Activated naive CD8-positive, alpha-beta T cell treated with anti-CD3 and anti-CD28 coated beads, Interleukin-2, amount 10 ng/mL, durations not matched to agents 7 days and 5 days (primary cell): ENCODE data around the gene TNRC6B. TPM values are rescaled to one million over a fixed set of nuclear protein-coding genes. Genes with fewer than 3 reads are reported as not detected.

Experiments used
- ATAC-seq: fragments of 150-1000 bp; cut with Tn5 transposase; one replicate; pipeline ENCODE4 v1.10.0; 2021; ENCODE audit warnings: low read depth, moderate library complexity
- POLR2A ChIA-PET: fragments of 350-600 bp; sonication (Branson Sonifier 250); formaldehyde crosslinking; loops from one replicate; lab custom pipeline; 2021; ENCODE audit warnings: antibody characterized with exemption; lab: Charles Lee
- DNase-seq: peaks from one replicate; pipeline ENCODE4 v3.0.0; 2021
- H3K27ac Mint-ChIP-seq: one replicate; pipeline ENCODE4 v1.8.0; 2022; ENCODE audit warnings: mild to moderate bottlenecking, mixed read lengths
- H3K27me3 Mint-ChIP-seq: one replicate; pipeline ENCODE4 v1.8.0; 2022; ENCODE audit warnings: mild to moderate bottlenecking, moderate library complexity, mixed read lengths
- H3K36me3 Mint-ChIP-seq: one replicate; pipeline ENCODE4 v1.8.0; 2021; ENCODE audit warnings: mild to moderate bottlenecking, mixed read lengths
- H3K4me1 Mint-ChIP-seq: one replicate; pipeline ENCODE4 v1.8.0; 2021; ENCODE audit warnings: mixed read lengths
- H3K4me3 Mint-ChIP-seq: one replicate; pipeline ENCODE4 v1.8.0; 2022; ENCODE audit warnings: mild to moderate bottlenecking, moderate library complexity, mixed read lengths
- H3K9me3 Mint-ChIP-seq: one replicate; pipeline ENCODE4 v1.8.0; 2021; ENCODE audit warnings: mixed read lengths
- total RNA-seq, 2 experiments: library from RNA; stranded (reverse); gene quantifications; one replicate each; pipeline ENCODE4 v1.2.3, GENCODE V29; 2021

Gene TNRC6B
- total RNA-seq, 2 experiments from 2014 or later, result 89.6 to 91.4 TPM

GRCh38 chr22:40231618-40232313, 54.0 kb downstream of the TNRC6B start:
- Mint-ChIP-seq H3K4me3 (no peak overlapping the region), H3K4me1 (peaks cover 16% of the 10 kb centered on the region), H3K27ac (no peak overlapping the region), H3K36me3 (peaks cover 27% of the 10 kb centered on the region), H3K9me3 (no peaks in the 10 kb centered on the region), H3K27me3 (no peaks in the 10 kb centered on the region)
- POLR2A ChIA-PET, result no interaction called here
- DNase-seq (no peak), ATAC-seq (no peak)

DNA sequence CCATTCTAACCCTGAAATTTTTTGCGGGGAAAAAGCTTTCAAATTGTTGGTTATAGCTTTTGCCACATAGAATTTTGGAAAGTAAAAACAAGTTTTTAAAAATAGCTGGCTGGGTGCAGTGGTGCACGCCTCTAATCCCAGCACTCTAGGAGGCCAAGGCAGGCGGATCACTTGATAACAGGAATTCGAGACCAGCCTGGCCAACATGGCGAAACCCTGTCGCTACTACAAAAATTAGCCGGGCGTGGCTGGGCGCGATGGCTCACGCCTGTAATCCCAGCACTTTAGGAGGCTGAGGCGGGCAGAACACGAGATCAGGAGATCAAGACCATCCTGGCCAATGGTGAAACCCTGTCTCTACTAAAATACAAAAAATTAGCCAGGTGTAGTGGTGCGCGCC, 54.9 kb downstream of the TNRC6B start:
- Mint-ChIP-seq H3K4me1 (peaks cover 19% of the 10 kb centered on the region), H3K27me3 (no peaks in the 10 kb centered on the region), H3K9me3 (no peaks in the 10 kb centered on the region), H3K4me3 (no peak overlapping the region), H3K27ac (no peak overlapping the region), H3K36me3 (peaks cover 33% of the 10 kb centered on the region)
- POLR2A ChIA-PET, result interaction anchor here (1.0 kb wide), 1 partner anchor 12 kb away, joined by 3 read pairs; no protein-coding TSS in a partner anchor
- DNase-seq, result no peak
- ATAC-seq, result no peak

- Mint-ChIP-seq H3K27ac (no peak overlapping the region), H3K9me3 (no peaks in the 10 kb centered on the region), H3K36me3 (peaks cover 35% of the 10 kb centered on the region), H3K4me1 (peaks cover 28% of the 10 kb centered on the region), H3K27me3 (no peaks in the 10 kb centered on the region), H3K4me3 (no peak overlapping the region)
- DNase-seq (no peak), ATAC-seq (no peak)
- POLR2A ChIA-PET, result no interaction called here
Measured at GRCh38 chr22:40233886-40234285, 56.2 kb downstream of the TNRC6B start.

- H3K27ac Mint-ChIP-seq, result no peak overlapping the region
- no peaks in the 10 kb centered on the region for H3K27me3 Mint-ChIP-seq
- peaks cover 29% of the 10 kb centered on the region for H3K4me1 Mint-ChIP-seq
- H3K4me3 Mint-ChIP-seq, result no peak overlapping the region
- H3K36me3 Mint-ChIP-seq, result peaks cover 30% of the 10 kb centered on the region
- no peak for DNase-seq
- no peaks in the 10 kb centered on the region for H3K9me3 Mint-ChIP-seq
- POLR2A ChIA-PET, result no interaction called here
- no peak for ATAC-seq
Measured at GRCh38 chr22:40234658-40235057, 56.9 kb downstream of the TNRC6B start.

GRCh38 chr22:40235308-40235707, 57.6 kb downstream of the TNRC6B start:
- Mint-ChIP-seq H3K27ac (no peak overlapping the region), H3K4me3 (no peak overlapping the region), H3K9me3 (no peaks in the 10 kb centered on the region), H3K27me3 (no peaks in the 10 kb centered on the region), H3K4me1 (peaks cover 32% of the 10 kb centered on the region), H3K36me3 (peaks cover 27% of the 10 kb centered on the region)
- DNase-seq, result no peak
- POLR2A ChIA-PET, result interaction anchor here (0.6 kb wide), 1 partner anchor 43 kb away, joined by 5 read pairs; no protein-coding TSS in a partner anchor
- no peak for ATAC-seq

DNA sequence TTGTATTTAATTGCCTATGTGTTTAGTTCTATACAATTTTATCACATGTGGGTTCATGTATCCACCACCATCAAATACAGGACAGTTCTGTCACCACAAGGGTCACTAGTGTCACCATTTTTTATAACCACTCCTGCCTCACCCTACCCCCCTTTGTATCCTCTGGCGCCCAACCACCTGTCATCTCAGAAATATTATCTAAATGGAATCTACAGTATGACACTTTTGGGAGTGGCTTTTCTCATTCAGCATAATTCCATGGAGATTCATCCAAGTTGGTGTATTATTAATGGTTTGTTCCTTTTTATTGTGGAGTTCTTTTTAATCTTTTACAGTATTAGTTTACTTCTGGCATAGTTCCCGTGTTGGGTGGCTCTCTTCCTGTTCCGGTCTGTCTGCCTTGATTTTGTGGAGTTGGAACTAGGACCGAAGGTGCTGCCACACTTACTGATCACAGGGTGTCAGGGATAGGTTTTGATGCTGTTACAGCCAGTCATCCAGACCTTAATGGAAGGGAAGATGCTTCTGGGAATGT, 58.5 kb downstream of the TNRC6B start:
- Mint-ChIP-seq H3K36me3 (peaks cover 27% of the 10 kb centered on the region), H3K9me3 (no peaks in the 10 kb centered on the region), H3K27ac (no peak overlapping the region), H3K27me3 (no peaks in the 10 kb centered on the region), H3K4me1 (peaks cover 40% of the 10 kb centered on the region), H3K4me3 (no peak overlapping the region)
- DNase-seq (no peak), ATAC-seq (no peak)
- POLR2A ChIA-PET, result no interaction called here

DNA sequence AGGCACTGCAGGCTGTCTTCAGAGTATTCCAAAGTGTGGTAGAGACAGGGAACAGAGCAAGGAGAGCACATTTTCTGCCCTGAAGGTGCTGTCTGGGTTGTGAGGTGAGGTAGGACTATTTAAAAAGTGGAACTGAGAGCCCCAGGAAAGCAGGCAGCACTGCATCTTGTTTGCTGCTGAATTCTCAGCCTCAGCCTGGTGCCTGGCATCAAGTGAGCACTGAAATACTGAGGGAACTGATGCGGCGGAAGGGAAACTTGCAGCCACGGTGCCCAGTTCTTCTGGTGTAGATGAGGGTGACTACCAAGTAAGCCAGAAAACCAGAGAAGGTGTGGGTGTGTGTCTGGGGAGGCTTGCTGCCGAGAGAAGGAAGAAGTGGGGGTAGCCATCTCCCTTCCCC, 59.5 kb downstream of the TNRC6B start:
- no peak overlapping the region for H3K4me3 Mint-ChIP-seq
- DNase-seq, result no peak
- H3K27ac Mint-ChIP-seq, result peak overlapping the region; percentile 8
- peaks cover 23% of the 10 kb centered on the region for H3K36me3 Mint-ChIP-seq
- ATAC-seq, result no peak
- POLR2A ChIA-PET, result no interaction called here
- peaks cover 46% of the 10 kb centered on the region for H3K4me1 Mint-ChIP-seq
- H3K9me3 Mint-ChIP-seq, result no peaks in the 10 kb centered on the region
- no peaks in the 10 kb centered on the region for H3K27me3 Mint-ChIP-seq

- Mint-ChIP-seq H3K36me3 (peaks cover 22% of the 10 kb centered on the region), H3K9me3 (no peaks in the 10 kb centered on the region), H3K27ac (no peak overlapping the region), H3K4me3 (no peak overlapping the region), H3K27me3 (no peaks in the 10 kb centered on the region), H3K4me1 (peaks cover 46% of the 10 kb centered on the region)
- ATAC-seq, result no peak
- no peak for DNase-seq
- POLR2A ChIA-PET, result no interaction called here
Measured at GRCh38 chr22:40237788-40238424, 60.2 kb downstream of the TNRC6B start.

DNA sequence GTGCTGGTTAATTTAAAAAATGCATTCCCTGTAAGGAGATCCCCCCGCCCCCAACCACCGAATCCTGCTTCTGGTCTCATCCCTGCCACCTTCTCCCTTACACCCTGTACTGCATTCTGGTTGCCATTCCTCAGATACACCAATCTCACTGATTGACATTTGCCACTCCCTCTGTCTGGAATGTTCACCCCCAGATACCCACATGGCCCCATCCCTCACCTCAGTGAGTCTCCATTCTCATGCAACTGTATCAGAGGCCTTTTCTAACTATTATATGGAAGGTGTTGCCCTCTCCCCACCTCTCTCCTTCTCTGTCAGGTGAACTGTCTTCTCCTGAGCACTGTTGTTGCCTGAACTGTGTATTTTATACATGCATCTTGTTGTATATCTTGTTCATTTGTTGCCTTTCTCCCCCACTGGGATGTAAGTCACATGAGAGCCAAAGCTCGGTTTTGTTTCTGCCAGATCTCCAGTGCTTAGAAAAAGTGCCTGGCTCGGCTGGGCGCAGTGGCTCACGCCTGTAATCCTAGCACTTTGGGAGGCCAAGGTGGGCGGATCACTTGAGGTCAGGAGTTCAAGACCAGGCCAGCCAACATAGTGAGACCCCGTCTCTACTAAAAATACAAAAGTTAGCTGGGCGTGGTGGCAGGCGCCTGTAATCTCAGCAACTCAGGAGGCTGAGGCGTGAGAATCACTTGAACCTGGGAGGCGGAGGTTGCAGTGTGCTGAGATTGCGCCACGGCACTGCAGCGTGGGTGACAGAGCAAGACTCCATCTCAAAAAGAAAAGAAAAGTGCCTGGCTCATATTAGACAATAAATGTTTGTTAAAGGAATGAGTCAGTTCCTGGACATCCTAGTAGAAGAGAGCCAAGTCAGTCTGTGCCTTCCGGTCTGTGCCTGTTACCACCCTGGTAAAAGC, 61.0 kb downstream of the TNRC6B start:
- H3K27ac Mint-ChIP-seq, result no peak overlapping the region
- no peak overlapping the region for H3K4me3 Mint-ChIP-seq
- H3K36me3 Mint-ChIP-seq, result peaks cover 20% of the 10 kb centered on the region
- no peaks in the 10 kb centered on the region for H3K27me3 Mint-ChIP-seq
- ATAC-seq (no peak), DNase-seq (no peak)
- no peaks in the 10 kb centered on the region for H3K9me3 Mint-ChIP-seq
- H3K4me1 Mint-ChIP-seq, result peaks cover 48% of the 10 kb centered on the region
- POLR2A ChIA-PET, result no interaction called here

DNA sequence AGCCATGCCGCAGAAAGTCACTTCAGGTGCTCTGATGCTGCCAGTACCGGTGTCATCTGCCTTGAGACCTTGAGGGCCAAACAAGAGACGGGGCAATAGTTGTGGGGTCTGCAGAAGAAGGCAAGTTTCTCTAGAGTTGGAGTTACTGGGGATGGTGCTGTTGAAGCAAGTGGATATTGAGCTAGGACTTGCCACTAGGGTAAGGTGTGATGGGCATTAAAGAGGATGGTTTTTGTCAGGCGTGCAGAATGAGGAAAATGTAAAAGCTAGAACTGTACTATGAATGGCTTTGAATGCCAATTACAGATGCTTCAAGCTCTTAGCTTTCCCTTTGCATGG, 61.6 kb downstream of the TNRC6B start:
- POLR2A ChIA-PET, result no interaction called here

DNA sequence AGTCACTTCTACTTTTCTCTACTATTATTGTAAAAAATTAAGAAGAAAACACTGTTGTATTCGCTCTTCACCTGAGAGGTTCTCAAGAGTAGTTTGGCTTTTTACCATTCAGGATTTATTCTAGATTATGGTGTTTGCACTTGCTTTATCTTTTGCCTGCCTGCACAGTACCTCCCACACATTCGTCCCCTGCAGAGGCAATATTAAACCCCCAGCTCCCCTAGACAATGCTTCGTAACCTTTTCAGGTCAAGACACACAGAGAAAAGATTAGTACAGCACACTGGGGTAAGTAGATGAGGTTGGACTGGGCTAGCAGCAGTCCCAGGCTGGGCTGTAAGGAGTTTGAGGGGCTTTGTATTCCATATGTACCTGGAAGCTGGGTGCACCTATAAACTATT, 62.4 kb downstream of the TNRC6B start:
- Mint-ChIP-seq H3K27ac (peak overlapping the region; percentile 78), H3K27me3 (no peaks in the 10 kb centered on the region), H3K4me3 (no peak overlapping the region), H3K4me1 (peaks cover 57% of the 10 kb centered on the region), H3K9me3 (no peaks in the 10 kb centered on the region), H3K36me3 (peaks cover 21% of the 10 kb centered on the region)
- no peak for ATAC-seq
- POLR2A ChIA-PET, result interaction anchor here (0.5 to 1.0 kb wide), 2 partner anchors 63 to 84 kb away, joined by 3 read pairs; partner anchors contain the start of gene TNRC6B
- no peak for DNase-seq

More for the DNA sequence above, 61.6 kb downstream of the TNRC6B start:
- no peak for ATAC-seq
- Mint-ChIP-seq H3K9me3 (no peaks in the 10 kb centered on the region), H3K4me1 (peaks cover 52% of the 10 kb centered on the region), H3K27ac (no peak overlapping the region), H3K27me3 (no peaks in the 10 kb centered on the region), H3K36me3 (peaks cover 19% of the 10 kb centered on the region), H3K4me3 (no peak overlapping the region)
- DNase-seq, result no peak

- peaks cover 21% of the 10 kb centered on the region for H3K36me3 Mint-ChIP-seq
- ATAC-seq (peak; percentile 27), DNase-seq (no peak)
- peaks cover 56% of the 10 kb centered on the region for H3K4me1 Mint-ChIP-seq
- H3K4me3 Mint-ChIP-seq, result peak overlapping the region; percentile 56
- POLR2A ChIA-PET, result interaction anchor here (0.5 to 1.0 kb wide), 5 partner anchors 10 to 195 kb away, joined by 3 to 4 read pairs (median 3); partner anchors contain the start of genes ADSL and TNRC6B
- peak overlapping the region; percentile 78 for H3K27ac Mint-ChIP-seq
- no peaks in the 10 kb centered on the region for H3K9me3 Mint-ChIP-seq
- H3K27me3 Mint-ChIP-seq, result no peaks in the 10 kb centered on the region
Measured at GRCh38 chr22:40240686-40241085, 63.0 kb downstream of the TNRC6B start.
